A549 (cell line): Measurements from ENCODE around the gene LRIG1. TPM values are rescaled to one million over a fixed set of nuclear protein-coding genes. Genes with fewer than 3 reads are reported as not detected.

ENCODE experiments used
- ATAC-seq, 2 experiments: fragments of 200-7000 bp in 1 of 2; fragments of >200 bp in 1 of 2; cut with Nextera tagmentation in 1 of 2; cut with Tn5 transposase in 1 of 2; 3 replicates each; pipeline versions ENCODE4 v1.8.0 to v1.9.1; 2018 to 2020; ENCODE audit warnings: mild to moderate bottlenecking in 1 of 2, moderate library complexity in 1 of 2
- CTCF ChIA-PET: fragments of 300-600 bp; sonication (Branson Sonifier 250); formaldehyde crosslinking; extraction: SDS; loops from one replicate; lab custom pipeline; 2021; ENCODE audit warnings: antibody characterized with exemption, inconsistent platforms; lab: Yijun Ruan, JAX
- POLR2A ChIA-PET: fragments of 350-600 bp; formaldehyde crosslinking; extraction: SDS; loops from one replicate; lab custom pipeline; 2021; ENCODE audit warnings: antibody characterized with exemption, inconsistent platforms; lab: Yijun Ruan, JAX
- DNase-seq, 2 experiments: peaks; one replicate each; pipeline versions ENCODE4 v3.0.0 to v3.0.0-alpha.2; 2011 to 2016; ENCODE audit warnings: low read depth in 1 of 2, low spot score in 1 of 2
- FAIRE-seq: peaks from 2 replicates; lab custom pipeline; 2011; peaks lifted over from hg19 to GRCh38; lab: Jason Lieb, UNC
- H3K27ac ChIP-seq, 2 experiments: fragments of >200 bp; sonication (Bioruptor Twin); formaldehyde crosslinking; 3 replicates each; pipeline ENCODE4 v1.5.1; 2016 to 2017
- H3K4me1 ChIP-seq: fragments of >200 bp; sonication (Bioruptor Twin); formaldehyde crosslinking; 3 replicates; pipeline ENCODE4 v1.6.1; 2016
- H3K4me2 ChIP-seq: fragments of >200 bp; sonication (Bioruptor Twin); formaldehyde crosslinking; 3 replicates; pipeline ENCODE4 v1.6.1; 2016
- H3K4me3 ChIP-seq: fragments of >200 bp; sonication (Bioruptor Twin); formaldehyde crosslinking; 3 replicates; pipeline ENCODE4 v1.5.1; 2016
- H3K9me3 ChIP-seq: fragments of >200 bp; sonication (Bioruptor Twin); formaldehyde crosslinking; 3 replicates; pipeline ENCODE4 v1.6.1; 2016
- CBX8 ChIP-seq: fragments of 200-600 bp; sonication (generic); IDR thresholded peaks from 2 replicates; pipeline ENCODE4 v1.6.1; 2016
- ESRRA ChIP-seq: fragments of 150-350 bp; IDR thresholded peaks from 2 replicates; pipeline ENCODE4 v1.6.1; 2014; ENCODE audit warnings: mild to moderate bottlenecking, low read length, borderline replicate concordance
- FOSB ChIP-seq: fragments of 250-450 bp; sonication (Bioruptor Pico); IDR thresholded peaks from 2 replicates; pipeline ENCODE4 v1.5.0; 2020; ENCODE audit warnings: mild to moderate bottlenecking, moderate library complexity
- HDAC2 ChIP-seq: fragments of 200-600 bp; sonication (generic); IDR thresholded peaks from 2 replicates; pipeline ENCODE4 v1.6.1; 2016
- HOXB5 ChIP-seq: fragments of 250-450 bp; sonication (Bioruptor Pico); IDR thresholded peaks from 2 replicates; pipeline ENCODE4 v1.5.0; 2020; ENCODE audit warnings: mild to moderate bottlenecking, moderate library complexity
- JUNB ChIP-seq: fragments of >200 bp; sonication (Bioruptor Twin); formaldehyde crosslinking; IDR thresholded peaks from 2 replicates; pipeline ENCODE4 v1.6.1; 2016
- PHF8 ChIP-seq: fragments of 200-600 bp; sonication (generic); IDR thresholded peaks from 2 replicates; pipeline ENCODE4 v1.6.1; 2016; ENCODE audit warnings: low read depth, mild to moderate bottlenecking, antibody characterized with exemption, moderate library complexity, borderline replicate concordance
- POLR2A ChIP-seq: IDR thresholded peaks from 2 replicates; pipeline ENCODE4 v1.6.1; 2012; ENCODE audit warnings: mild to moderate bottlenecking, low read length
- RCOR1 ChIP-seq: fragments of 150-350 bp; IDR thresholded peaks from 2 replicates; pipeline ENCODE4 v1.6.1; 2014; ENCODE audit warnings: antibody characterized with exemption, low read length, low read depth
- RNF2 ChIP-seq: fragments of 200-600 bp; sonication (generic); IDR thresholded peaks from 2 replicates; pipeline ENCODE4 v1.6.1; 2016; ENCODE audit warnings: low read depth, mild to moderate bottlenecking, antibody characterized with exemption, moderate library complexity, borderline replicate concordance
- SMC3 ChIP-seq: fragments of >200 bp; sonication (Bioruptor Twin); formaldehyde crosslinking; IDR thresholded peaks from 3 replicates; pipeline ENCODE4 v1.6.1; 2018; ENCODE audit warnings: inconsistent platforms
- ZSCAN20 ChIP-seq: fragments of 250-450 bp; sonication (Bioruptor Pico); IDR thresholded peaks from 2 replicates; pipeline ENCODE4 v1.8.0; 2022; ENCODE audit warnings: mild to moderate bottlenecking, moderate library complexity
- polyA plus RNA-seq, 4 experiments: library from polyadenylated mRNA; depleted of rRNA in 3 of 4; stranded (reverse); fragments of >200 nt; fragmentation: RNase III in 1 of 4; extraction: RNeasy Plus Mini Kit Qiagen cat#74134 plus additional on column Dnase treatment in 1 of 4; gene quantifications; 2 replicates in 3 of 4; 3 replicates in 1 of 4; pipeline ENCODE4 v1.2.3, GENCODE V29; 2011 to 2017
- TF ChIP-seq, protein P1 (sequence below): fragments of >200 bp; sonication (Bioruptor Twin); formaldehyde crosslinking; IDR thresholded peaks from 3 replicates; pipeline ENCODE4 v1.5.1; 2016
- TF ChIP-seq, protein P2 (sequence below): fragments of 450-650 bp; IDR thresholded peaks from 2 replicates; pipeline ENCODE4 v1.6.1; 2014; ENCODE audit warnings: antibody characterized with exemption
- TF ChIP-seq, protein P3 (sequence below): IDR thresholded peaks from 2 replicates; pipeline ENCODE4 v1.6.1; 2012
- TF ChIP-seq, protein P4 (sequence below): fragments of >200 bp; sonication (Bioruptor Twin); formaldehyde crosslinking; IDR thresholded peaks from 3 replicates; pipeline ENCODE4 v1.6.1; 2016
- TF ChIP-seq, protein P5 (sequence below): fragments of 250-450 bp; sonication (Bioruptor Pico); IDR thresholded peaks from 2 replicates; pipeline ENCODE4 v1.5.0; 2021; ENCODE audit warnings: mild to moderate bottlenecking, moderate library complexity, borderline replicate concordance
- TF ChIP-seq, protein P6 (sequence below): fragments of 250-450 bp; sonication (Bioruptor Pico); IDR thresholded peaks from 2 replicates; pipeline ENCODE4 v1.5.0; 2020; ENCODE audit warnings: low read depth, mild to moderate bottlenecking, moderate library complexity
- TF ChIP-seq, protein P7 (sequence below): fragments of 200-600 bp; sonication (generic); IDR thresholded peaks from 2 replicates; pipeline ENCODE4 v1.6.1; 2016; ENCODE audit warnings: antibody characterized with exemption, mild to moderate bottlenecking, moderate library complexity
- TF ChIP-seq, protein P8 (sequence below): fragments of >200 bp; sonication (Bioruptor Twin); formaldehyde crosslinking; IDR thresholded peaks from 2 replicates; pipeline ENCODE4 v1.6.1; 2016

LRIG1 gene
- polyA plus RNA-seq, 2 of the 4 experiments (the other 2 are of a cell fraction) = 1.8 to 6.2 TPM

DNA sequence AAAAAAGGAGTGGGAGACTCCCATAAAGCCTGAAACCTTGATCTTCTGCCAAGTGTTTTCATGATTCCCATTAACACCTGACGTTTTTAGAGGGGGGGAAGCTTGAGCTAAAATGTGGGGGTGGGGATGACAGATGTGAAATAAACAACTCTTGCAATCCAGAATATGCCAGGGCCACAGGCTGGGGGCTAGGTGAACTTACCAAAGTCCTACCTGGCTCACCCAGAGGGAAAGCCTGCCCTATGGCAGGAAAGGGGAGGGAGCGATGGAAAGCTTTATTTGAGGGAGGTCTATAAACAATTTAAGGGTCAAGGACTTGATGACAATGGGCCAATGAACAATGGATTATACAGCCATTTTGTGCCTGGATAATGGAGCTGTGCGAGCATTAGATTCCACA lies 108.3 kb downstream of the LRIG1 start (continued):
- TF ChIP-seq, protein P1, sequence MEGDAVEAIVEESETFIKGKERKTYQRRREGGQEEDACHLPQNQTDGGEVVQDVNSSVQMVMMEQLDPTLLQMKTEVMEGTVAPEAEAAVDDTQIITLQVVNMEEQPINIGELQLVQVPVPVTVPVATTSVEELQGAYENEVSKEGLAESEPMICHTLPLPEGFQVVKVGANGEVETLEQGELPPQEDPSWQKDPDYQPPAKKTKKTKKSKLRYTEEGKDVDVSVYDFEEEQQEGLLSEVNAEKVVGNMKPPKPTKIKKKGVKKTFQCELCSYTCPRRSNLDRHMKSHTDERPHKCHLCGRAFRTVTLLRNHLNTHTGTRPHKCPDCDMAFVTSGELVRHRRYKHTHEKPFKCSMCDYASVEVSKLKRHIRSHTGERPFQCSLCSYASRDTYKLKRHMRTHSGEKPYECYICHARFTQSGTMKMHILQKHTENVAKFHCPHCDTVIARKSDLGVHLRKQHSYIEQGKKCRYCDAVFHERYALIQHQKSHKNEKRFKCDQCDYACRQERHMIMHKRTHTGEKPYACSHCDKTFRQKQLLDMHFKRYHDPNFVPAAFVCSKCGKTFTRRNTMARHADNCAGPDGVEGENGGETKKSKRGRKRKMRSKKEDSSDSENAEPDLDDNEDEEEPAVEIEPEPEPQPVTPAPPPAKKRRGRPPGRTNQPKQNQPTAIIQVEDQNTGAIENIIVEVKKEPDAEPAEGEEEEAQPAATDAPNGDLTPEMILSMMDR = no peak
- TF ChIP-seq, protein P2, sequence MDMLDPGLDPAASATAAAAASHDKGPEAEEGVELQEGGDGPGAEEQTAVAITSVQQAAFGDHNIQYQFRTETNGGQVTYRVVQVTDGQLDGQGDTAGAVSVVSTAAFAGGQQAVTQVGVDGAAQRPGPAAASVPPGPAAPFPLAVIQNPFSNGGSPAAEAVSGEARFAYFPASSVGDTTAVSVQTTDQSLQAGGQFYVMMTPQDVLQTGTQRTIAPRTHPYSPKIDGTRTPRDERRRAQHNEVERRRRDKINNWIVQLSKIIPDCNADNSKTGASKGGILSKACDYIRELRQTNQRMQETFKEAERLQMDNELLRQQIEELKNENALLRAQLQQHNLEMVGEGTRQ = no peak

DNA sequence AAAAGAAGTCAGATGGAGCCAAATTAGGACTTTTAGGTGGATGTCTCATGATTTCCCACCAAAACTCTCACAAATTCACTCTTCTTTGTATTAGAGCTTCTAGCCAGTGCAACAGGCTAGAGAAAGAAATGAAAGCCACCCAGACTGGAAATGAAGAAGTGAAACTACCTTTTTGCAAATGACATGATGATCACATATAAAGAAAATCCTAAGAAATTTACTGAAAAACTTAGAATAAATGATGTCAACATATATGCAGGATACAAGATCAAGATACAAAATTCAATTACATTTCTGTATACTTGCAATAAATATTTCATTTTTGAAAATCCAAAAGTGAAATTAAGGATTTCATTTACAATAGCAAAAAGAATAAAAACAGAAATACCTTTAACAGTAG lies 110.8 kb downstream of the LRIG1 start:
- TF ChIP-seq, protein P1 = no peak
- TF ChIP-seq CBX8 (no peak), POLR2A (no peak), PHF8 (no peak), FOSB (no peak), HOXB5 (CRISPR knock-in tag) (no peak), JUNB (no peak), HDAC2 (no peak), SMC3 (no peak), ESRRA (no peak), ZSCAN20 (no peak), RCOR1 (no peak), RNF2 (no peak)
- TF ChIP-seq, protein P3, sequence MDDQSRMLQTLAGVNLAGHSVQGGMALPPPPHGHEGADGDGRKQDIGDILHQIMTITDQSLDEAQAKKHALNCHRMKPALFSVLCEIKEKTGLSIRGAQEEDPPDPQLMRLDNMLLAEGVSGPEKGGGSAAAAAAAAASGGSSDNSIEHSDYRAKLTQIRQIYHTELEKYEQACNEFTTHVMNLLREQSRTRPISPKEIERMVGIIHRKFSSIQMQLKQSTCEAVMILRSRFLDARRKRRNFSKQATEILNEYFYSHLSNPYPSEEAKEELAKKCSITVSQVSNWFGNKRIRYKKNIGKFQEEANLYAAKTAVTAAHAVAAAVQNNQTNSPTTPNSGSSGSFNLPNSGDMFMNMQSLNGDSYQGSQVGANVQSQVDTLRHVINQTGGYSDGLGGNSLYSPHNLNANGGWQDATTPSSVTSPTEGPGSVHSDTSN = no peak
- TF ChIP-seq, protein P4, sequence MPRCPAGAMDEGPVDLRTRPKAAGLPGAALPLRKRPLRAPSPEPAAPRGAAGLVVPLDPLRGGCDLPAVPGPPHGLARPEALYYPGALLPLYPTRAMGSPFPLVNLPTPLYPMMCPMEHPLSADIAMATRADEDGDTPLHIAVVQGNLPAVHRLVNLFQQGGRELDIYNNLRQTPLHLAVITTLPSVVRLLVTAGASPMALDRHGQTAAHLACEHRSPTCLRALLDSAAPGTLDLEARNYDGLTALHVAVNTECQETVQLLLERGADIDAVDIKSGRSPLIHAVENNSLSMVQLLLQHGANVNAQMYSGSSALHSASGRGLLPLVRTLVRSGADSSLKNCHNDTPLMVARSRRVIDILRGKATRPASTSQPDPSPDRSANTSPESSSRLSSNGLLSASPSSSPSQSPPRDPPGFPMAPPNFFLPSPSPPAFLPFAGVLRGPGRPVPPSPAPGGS = no peak
- TF ChIP-seq, protein P5, sequence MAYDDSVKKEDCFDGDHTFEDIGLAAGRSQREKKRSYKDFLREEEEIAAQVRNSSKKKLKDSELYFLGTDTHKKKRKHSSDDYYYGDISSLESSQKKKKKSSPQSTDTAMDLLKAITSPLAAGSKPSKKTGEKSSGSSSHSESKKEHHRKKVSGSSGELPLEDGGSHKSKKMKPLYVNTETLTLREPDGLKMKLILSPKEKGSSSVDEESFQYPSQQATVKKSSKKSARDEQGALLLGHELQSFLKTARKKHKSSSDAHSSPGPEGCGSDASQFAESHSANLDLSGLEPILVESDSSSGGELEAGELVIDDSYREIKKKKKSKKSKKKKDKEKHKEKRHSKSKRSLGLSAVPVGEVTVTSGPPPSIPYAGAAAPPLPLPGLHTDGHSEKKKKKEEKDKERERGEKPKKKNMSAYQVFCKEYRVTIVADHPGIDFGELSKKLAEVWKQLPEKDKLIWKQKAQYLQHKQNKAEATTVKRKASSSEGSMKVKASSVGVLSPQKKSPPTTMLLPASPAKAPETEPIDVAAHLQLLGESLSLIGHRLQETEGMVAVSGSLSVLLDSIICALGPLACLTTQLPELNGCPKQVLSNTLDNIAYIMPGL (CRISPR knock-in tag) = no peak
- TF ChIP-seq, protein P6, sequence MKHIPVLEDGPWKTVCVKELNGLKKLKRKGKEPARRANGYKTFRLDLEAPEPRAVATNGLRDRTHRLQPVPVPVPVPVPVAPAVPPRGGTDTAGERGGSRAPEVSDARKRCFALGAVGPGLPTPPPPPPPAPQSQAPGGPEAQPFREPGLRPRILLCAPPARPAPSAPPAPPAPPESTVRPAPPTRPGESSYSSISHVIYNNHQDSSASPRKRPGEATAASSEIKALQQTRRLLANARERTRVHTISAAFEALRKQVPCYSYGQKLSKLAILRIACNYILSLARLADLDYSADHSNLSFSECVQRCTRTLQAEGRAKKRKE (CRISPR knock-in tag) = no peak
- TF ChIP-seq, protein P7, sequence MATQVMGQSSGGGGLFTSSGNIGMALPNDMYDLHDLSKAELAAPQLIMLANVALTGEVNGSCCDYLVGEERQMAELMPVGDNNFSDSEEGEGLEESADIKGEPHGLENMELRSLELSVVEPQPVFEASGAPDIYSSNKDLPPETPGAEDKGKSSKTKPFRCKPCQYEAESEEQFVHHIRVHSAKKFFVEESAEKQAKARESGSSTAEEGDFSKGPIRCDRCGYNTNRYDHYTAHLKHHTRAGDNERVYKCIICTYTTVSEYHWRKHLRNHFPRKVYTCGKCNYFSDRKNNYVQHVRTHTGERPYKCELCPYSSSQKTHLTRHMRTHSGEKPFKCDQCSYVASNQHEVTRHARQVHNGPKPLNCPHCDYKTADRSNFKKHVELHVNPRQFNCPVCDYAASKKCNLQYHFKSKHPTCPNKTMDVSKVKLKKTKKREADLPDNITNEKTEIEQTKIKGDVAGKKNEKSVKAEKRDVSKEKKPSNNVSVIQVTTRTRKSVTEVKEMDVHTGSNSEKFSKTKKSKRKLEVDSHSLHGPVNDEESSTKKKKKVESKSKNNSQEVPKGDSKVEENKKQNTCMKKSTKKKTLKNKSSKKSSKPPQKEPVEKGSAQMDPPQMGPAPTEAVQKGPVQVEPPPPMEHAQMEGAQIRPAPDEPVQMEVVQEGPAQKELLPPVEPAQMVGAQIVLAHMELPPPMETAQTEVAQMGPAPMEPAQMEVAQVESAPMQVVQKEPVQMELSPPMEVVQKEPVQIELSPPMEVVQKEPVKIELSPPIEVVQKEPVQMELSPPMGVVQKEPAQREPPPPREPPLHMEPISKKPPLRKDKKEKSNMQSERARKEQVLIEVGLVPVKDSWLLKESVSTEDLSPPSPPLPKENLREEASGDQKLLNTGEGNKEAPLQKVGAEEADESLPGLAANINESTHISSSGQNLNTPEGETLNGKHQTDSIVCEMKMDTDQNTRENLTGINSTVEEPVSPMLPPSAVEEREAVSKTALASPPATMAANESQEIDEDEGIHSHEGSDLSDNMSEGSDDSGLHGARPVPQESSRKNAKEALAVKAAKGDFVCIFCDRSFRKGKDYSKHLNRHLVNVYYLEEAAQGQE = no peak
- TF ChIP-seq, protein P8, sequence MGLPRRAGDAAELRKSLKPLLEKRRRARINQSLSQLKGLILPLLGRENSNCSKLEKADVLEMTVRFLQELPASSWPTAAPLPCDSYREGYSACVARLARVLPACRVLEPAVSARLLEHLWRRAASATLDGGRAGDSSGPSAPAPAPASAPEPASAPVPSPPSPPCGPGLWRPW = no peak
- no peak overlapping the region for H3K27ac ChIP-seq
- no peak for ATAC-seq
- no peaks in the 10 kb centered on the region for H3K4me1 ChIP-seq
- ChIA-PET POLR2A (no interaction called here), CTCF (no interaction called here)
- no peaks in the 10 kb centered on the region for H3K9me3 ChIP-seq
- FAIRE-seq = no peak
- H3K4me3 ChIP-seq = no peak overlapping the region
- H3K4me2 ChIP-seq = no peak overlapping the region
- DNase-seq = no peak
